ENCODE data around the gene CHKB.

GRCh38 chr22:50605002-50605612 is 22.5 kb upstream of the CHKB start:
- TF ChIP-seq CTCF (tag by site-specific recombination; IDR thresholded peaks at IDR 0.05), result no peak
- TF ChIP-seq ZBTB7A (tag by site-specific recombination; IDR thresholded peaks at IDR 0.05; ENCODE audit: low read depth), result no peak
- no peak for TF ChIP-seq PATZ1 (tag by site-specific recombination; IDR thresholded peaks at IDR 0.05)
- TF ChIP-seq KLF16 (tag by site-specific recombination; IDR thresholded peaks at IDR 0.05), result no peak
- no peak for TF ChIP-seq ZNF660 (tag by site-specific recombination; IDR thresholded peaks at IDR 0.05)
- TF ChIP-seq ZNF768 (tag by site-specific recombination; IDR thresholded peaks at IDR 0.05), result no peak
- no peak for TF ChIP-seq PRDM4 (tag by site-specific recombination; IDR thresholded peaks at IDR 0.05)
